PFSK-1 (cell line): ENCODE measurements around the gene SLC6A16. TPM values are rescaled to one million over a fixed set of nuclear protein-coding genes. Genes with fewer than 3 reads are reported as not detected.

Experiments
- FOXP2 ChIP-seq: optimal IDR thresholded peaks from 2 replicates; pipeline ENCODE3; 2011; ENCODE audit warnings: borderline replicate concordance, control low read depth, inconsistent platforms; ENCODE audit not compliant: insufficient read depth; ENCODE audit errors: extremely low read length, extremely low read depth
- POLR2AphosphoS5 ChIP-seq: IDR thresholded peaks from 2 replicates; pipeline ENCODE4 v1.6.1; 2012; ENCODE audit warnings: low read depth, mild to moderate bottlenecking, control low read depth, low read length, moderate library complexity
- SIN3A ChIP-seq: IDR thresholded peaks from 2 replicates; pipeline ENCODE4 v1.6.1; 2012; ENCODE audit warnings: mild to moderate bottlenecking, low read length, moderate library complexity, borderline replicate concordance; ENCODE audit not compliant: insufficient read depth
- TAF1 ChIP-seq: IDR thresholded peaks from 2 replicates; pipeline ENCODE4 v1.6.1; 2012; ENCODE audit warnings: low read length, control low read depth, borderline replicate concordance; ENCODE audit not compliant: insufficient read depth
- polyA plus RNA-seq: library from polyadenylated mRNA; unstranded; fragments of >200 nt; gene quantifications from one replicate; pipeline ENCODE4 v1.2.1, GENCODE V29; 2012; ENCODE audit warnings: low read depth, missing spikeins; ENCODE audit not compliant: insufficient read length
- TF ChIP-seq, protein P1 (sequence below), 2 experiments: IDR thresholded peaks; 2 replicates each; pipeline versions ENCODE4 v1.6.1 to v1.8.0; 2011 to 2012; ENCODE audit warnings: low read depth in 2 of 2, low read length in 2 of 2, control low read depth in 1 of 2, inconsistent platforms in 1 of 2, mild to moderate bottlenecking in 1 of 2, moderate library complexity in 1 of 2; ENCODE audit not compliant: insufficient read depth in 1 of 2

Gene SLC6A16
- polyA plus RNA-seq = 0.46 TPM

DNA sequence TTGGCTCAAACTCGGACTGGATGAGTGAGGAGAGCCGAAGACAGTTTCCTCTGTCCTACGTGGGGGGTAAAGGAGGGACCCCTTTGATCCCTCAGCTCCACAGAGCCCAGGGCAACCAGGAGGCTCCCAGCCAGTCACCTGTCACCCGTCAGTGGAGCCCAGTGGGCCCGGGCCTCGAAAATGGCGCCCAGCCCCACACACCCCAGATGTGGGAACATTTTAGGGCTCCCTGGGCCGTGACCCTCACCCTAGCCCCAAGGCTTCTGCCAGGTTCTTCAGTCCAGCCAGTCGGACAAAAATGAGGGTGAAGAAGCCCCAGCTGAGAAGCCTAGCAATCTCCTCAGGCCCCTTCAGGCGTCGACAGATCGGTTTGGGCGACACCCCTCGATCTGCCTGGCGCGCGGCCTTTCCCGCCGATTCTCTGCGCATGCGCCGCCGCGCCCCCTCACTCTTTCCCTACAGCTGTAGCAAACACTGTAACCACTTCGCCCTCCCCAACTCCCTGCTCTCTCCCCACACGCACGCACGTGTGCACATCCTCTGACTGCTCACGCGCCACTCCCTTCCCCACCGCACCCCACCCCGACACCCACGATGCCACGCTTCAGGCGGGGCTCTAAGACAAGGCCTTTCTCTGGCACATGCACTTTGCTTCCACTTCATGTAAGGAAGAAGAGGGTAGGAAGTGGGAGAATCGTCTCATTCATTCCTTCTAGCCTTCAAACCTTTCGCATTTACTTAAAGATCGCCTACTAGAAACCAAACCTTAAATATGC lies at the start of gene SLC6A16:
Gene SLC6A16, minus strand, starts transcription at position 391 of the 776 bp plus-strand sequence. CDS start 13,844 bp downstream, outside the sequence.
- TF ChIP-seq POLR2AphosphoS5 (no peak), FOXP2 (no peak), SIN3A (no peak), TAF1 (no peak)
- TF ChIP-seq, protein P1, sequence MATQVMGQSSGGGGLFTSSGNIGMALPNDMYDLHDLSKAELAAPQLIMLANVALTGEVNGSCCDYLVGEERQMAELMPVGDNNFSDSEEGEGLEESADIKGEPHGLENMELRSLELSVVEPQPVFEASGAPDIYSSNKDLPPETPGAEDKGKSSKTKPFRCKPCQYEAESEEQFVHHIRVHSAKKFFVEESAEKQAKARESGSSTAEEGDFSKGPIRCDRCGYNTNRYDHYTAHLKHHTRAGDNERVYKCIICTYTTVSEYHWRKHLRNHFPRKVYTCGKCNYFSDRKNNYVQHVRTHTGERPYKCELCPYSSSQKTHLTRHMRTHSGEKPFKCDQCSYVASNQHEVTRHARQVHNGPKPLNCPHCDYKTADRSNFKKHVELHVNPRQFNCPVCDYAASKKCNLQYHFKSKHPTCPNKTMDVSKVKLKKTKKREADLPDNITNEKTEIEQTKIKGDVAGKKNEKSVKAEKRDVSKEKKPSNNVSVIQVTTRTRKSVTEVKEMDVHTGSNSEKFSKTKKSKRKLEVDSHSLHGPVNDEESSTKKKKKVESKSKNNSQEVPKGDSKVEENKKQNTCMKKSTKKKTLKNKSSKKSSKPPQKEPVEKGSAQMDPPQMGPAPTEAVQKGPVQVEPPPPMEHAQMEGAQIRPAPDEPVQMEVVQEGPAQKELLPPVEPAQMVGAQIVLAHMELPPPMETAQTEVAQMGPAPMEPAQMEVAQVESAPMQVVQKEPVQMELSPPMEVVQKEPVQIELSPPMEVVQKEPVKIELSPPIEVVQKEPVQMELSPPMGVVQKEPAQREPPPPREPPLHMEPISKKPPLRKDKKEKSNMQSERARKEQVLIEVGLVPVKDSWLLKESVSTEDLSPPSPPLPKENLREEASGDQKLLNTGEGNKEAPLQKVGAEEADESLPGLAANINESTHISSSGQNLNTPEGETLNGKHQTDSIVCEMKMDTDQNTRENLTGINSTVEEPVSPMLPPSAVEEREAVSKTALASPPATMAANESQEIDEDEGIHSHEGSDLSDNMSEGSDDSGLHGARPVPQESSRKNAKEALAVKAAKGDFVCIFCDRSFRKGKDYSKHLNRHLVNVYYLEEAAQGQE (IDR thresholded peaks at IDR 0.05; ENCODE audit: insufficient read depth in 1 of 2, low read depth in 2 of 2, low read length in 2 of 2) = no peak

- TF ChIP-seq SIN3A (no peak), POLR2AphosphoS5 (no peak), TAF1 (no peak), FOXP2 (no peak)
- TF ChIP-seq, protein P1 (IDR thresholded peaks at IDR 0.05; ENCODE audit: insufficient read depth in 1 of 2, low read depth in 2 of 2, low read length in 2 of 2) = no peak
Observed at GRCh38 chr19:49371184-49371583, 46.2 kb upstream of the SLC6A16 start.

GRCh38 chr19:49368711-49369358 lies 43.8 kb upstream of the SLC6A16 start:
- TF ChIP-seq, protein P1 (IDR thresholded peaks at IDR 0.05; ENCODE audit: insufficient read depth in 1 of 2, low read depth in 2 of 2, low read length in 2 of 2) = no peak
- TF ChIP-seq POLR2AphosphoS5 (no peak), TAF1 (no peak), FOXP2 (no peak), SIN3A (no peak)

- TF ChIP-seq POLR2AphosphoS5 (no peak), TAF1 (no peak), FOXP2 (no peak), SIN3A (no peak)
- TF ChIP-seq, protein P1 (IDR thresholded peaks at IDR 0.05; ENCODE audit: insufficient read depth in 1 of 2, low read depth in 2 of 2, low read length in 2 of 2) = no peak
Observed at GRCh38 chr19:49366110-49366509, 41.1 kb upstream of the SLC6A16 start.
